Eye (tissue), 1 donor: ENCODE data around the gene SMIM33.
"Not testable (repeated sequence)": the region's sequence is repeated elsewhere in the genome, so short reads cannot be mapped to it uniquely, and the experiment has no call there.

ENCODE experiments used
- DNase-seq: peaks from one replicate; pipeline ENCODE4 v3.0.0-alpha.2; 2015

The SMIM33 gene

GRCh38 chr5:139486201-139486600, 15.4 kb downstream of the SMIM33 start:
- DNase-seq: no peak

- DNase-seq: no peak
Observed at GRCh38 chr5:139488260-139488659, 17.5 kb downstream of the SMIM33 start.

- no peak for DNase-seq
Observed at GRCh38 chr5:139492700-139493192, 21.9 kb downstream of the SMIM33 start.

- no peak for DNase-seq
Observed at GRCh38 chr5:139494256-139494655, 23.5 kb downstream of the SMIM33 start.

GRCh38 chr5:139494832-139495231, 24.0 kb downstream of the SMIM33 start:
- DNase-seq: no peak

GRCh38 chr5:139495638-139496435, 25.0 kb downstream of the SMIM33 start:
- DNase-seq: no peak

- DNase-seq: no peak
Observed at GRCh38 chr5:139501381-139501780, 30.6 kb downstream of the SMIM33 start.

- DNase-seq: not testable (repeated sequence)
Observed at GRCh38 chr5:139503036-139503817, 32.4 kb downstream of the SMIM33 start.

- DNase-seq: not testable (repeated sequence)
Observed at GRCh38 chr5:139503879-139504278, 33.1 kb downstream of the SMIM33 start.

GRCh38 chr5:139504722-139505121, 33.9 kb downstream of the SMIM33 start:
- DNase-seq: not testable (repeated sequence)

- DNase-seq: no peak
Observed at GRCh38 chr5:139512786-139513390, 42.1 kb downstream of the SMIM33 start.

- DNase-seq: peak; percentile 88
Observed at GRCh38 chr5:139513434-139513833, 42.6 kb downstream of the SMIM33 start.

GRCh38 chr5:139513852-139514485, 43.2 kb downstream of the SMIM33 start:
- DNase-seq: no peak

GRCh38 chr5:139514486-139514856, 43.7 kb downstream of the SMIM33 start:
- DNase-seq: no peak

- DNase-seq: peak; percentile 98
Observed at GRCh38 chr5:139517683-139518564, 47.1 kb downstream of the SMIM33 start.
